GM19463 (cell line): ENCODE measurements around the gene ERMP1.
"Not testable (repeated sequence)": the region's sequence is repeated elsewhere in the genome, so short reads cannot be mapped to it uniquely, and the experiment has no call there.

Experiments
- ATAC-seq: cut with Tn5 transposase; IDR thresholded peaks from one replicate; pipeline ENCODE4 v1.9.1; 2021; ENCODE audit warnings: mild to moderate bottlenecking, moderate library complexity; ENCODE audit not compliant: unreplicated experiment

ERMP1 gene

DNA sequence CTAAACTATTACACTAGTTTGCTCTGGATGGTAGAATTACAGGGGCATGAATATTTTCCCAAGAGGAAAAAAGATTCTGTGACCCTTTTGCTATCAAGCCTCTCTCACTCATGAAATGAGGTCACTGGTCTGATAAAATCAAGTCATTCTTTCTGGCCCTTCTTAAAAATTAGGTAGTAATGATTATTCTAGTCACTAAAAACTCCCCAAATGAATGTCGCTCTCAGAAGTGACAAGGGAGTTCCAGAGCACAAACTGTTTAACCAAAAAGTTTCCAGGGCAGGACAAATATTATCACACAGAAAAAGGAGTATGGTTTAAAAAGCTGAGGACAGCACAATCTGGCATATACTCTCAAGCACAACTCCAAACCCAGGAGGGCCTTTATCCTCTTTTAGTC is 12.5 kb downstream of the ERMP1 start:
- ATAC-seq: no peak

DNA sequence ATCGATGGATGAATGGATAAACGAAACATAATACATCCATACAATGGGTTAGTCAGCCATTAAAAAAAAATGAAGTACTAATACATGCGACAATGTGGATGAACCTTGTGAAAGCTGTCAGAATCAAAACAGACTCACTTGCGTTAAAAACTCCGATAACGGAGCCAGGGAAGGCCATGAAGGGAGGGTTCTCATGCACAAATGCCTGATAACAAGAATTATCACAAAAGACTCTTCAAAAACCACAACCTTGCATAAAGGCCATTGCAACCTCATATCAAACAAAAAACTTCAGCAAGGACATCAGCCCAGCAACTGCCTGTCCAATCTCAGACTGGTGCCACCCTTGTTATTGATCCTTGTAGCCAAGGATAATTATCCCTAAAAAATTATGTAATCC is 13.7 kb downstream of the ERMP1 start:
- no peak for ATAC-seq

DNA sequence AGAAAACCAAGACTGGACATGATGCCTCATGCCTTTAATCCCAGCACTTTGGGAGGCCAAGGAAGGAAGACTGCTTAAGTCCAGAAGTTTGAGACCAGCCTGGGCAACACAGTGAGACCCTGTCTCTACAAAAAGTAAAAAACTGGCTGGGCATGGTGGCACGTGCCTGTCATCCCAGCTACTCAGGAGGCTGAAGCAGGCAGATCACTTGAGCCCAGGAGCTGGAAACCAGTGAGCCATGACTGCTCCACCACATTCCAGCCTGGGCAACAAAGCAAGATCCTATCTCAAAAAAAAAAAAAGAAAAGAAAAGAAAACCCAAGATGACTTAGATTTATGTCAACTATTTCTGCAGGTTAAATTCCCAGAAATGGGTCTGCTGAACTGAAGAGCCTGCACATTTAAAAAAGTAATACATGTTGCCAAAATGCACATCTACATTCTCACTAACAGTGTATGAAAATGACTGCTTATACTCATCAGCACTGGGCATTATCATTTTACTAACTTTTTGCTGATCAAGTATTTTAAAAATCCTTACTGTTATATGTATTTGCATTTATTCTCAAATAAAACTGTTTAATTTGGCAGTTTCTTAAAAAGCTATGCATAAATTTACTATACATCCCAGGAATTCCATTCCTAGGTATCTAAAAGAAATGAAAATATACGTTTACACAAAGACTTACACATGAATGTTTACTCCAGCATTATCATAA is 14.3 kb downstream of the ERMP1 start:
- ATAC-seq: no peak

DNA sequence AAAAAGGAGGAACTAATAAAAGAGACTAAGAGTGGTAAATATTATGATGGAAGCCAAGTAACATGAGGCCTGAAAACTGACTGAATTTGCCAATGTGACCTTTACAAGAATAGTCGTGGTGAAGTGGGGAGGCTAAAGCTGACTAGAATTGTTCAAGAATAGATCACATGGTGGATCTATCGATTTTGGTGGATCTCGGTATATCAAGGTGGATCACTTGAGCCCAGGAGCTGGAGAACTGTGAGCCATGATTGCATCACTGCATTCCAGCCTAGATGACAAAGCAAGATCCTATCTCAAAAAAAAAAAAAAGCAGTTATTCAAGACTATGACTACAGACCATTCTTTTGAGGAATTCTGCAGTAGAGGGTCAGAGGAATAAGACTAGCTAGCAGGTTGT is 15.1 kb downstream of the ERMP1 start:
- no peak for ATAC-seq

DNA sequence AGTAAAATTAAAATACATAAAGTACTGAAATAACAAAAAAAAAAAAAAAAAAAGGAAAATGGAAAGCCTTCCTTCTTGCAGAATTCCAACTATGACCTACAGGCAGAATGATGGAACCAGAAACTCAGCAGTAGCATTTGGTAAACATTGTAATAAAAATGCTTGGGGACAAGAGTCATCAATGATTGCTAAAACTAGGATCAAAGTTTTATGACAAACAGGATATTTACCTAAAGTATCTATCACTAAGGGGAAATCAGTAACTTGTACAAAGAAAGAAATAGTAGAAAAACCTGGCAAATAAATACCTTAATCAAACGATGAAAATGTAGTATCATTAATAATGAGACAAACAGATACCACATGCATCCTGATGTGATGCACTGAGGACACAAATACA is 17.5 kb downstream of the ERMP1 start:
- ATAC-seq: no peak

DNA sequence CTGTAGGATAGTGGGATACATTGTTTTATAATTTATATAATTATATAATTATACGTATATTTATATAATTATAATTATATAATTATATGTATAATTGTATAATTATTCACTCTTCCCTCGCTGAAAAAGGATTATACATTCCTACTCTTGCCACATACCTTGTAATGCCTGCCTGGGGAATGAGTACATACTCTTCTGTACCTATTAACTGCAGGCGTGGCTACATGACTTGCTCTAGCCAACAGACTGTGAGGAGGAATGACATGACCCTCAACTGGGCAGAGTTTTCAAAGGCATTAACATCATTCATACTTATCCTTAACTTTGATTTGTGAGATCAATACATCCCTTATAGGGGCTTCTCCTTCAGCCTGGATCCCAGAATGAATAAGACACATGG is 19.1 kb downstream of the ERMP1 start:
- no peak for ATAC-seq

DNA sequence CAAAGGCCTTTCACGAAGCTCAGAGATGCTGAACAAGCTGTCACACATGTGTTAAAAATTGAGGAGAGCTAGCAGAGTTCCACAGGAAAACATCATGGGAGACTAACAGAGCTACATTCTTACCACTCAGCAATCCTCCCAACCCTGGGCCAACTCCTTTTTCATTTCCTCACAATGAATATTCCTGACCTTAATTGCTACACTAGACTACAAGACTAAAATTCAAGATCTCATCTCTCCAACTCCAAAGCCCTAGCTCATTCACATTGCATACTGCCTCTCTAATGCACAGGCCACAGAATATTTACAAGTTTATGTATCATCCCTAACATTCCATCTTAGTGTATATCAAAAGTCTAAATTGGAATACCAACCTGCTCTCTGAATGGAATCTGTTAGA is 21.2 kb downstream of the ERMP1 start:
- no peak for ATAC-seq

DNA sequence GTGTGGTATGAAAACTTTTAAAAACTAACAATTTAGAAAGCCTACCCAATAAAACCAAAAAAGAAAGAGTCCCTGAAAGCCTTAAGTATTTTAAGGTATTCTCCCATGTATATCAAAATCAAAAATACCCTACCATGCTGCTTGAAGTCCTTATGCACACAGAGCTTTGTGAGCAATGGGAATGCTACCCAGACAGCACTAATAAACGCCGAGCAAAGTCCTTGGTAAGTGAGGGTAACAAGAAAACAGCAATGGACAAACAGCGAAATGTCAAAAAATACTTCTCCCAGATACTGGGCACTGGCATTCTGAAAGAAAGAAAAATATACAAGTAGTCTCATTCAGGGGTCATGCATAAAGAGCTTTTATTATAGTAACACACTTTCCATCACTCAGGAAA is 27.4 kb downstream of the ERMP1 start:
- ATAC-seq: no peak

DNA sequence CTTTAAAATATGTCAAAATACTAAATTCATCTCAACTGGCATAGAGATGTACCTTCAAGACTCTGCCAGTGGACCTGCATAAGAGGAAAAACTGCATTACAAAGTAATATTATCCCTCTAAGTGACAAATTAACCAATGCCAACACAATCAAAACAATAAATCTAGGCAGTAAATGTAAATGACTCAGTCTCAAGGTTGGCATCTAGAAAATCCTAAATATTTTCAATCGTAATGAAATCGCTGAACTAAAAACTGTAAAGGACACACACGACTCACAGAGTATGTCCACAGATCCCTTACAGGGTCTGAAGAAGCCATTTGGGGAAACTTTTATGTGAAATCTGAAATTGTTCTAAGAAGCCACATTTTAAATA is 31.2 kb downstream of the ERMP1 start:
- ATAC-seq: no peak

DNA sequence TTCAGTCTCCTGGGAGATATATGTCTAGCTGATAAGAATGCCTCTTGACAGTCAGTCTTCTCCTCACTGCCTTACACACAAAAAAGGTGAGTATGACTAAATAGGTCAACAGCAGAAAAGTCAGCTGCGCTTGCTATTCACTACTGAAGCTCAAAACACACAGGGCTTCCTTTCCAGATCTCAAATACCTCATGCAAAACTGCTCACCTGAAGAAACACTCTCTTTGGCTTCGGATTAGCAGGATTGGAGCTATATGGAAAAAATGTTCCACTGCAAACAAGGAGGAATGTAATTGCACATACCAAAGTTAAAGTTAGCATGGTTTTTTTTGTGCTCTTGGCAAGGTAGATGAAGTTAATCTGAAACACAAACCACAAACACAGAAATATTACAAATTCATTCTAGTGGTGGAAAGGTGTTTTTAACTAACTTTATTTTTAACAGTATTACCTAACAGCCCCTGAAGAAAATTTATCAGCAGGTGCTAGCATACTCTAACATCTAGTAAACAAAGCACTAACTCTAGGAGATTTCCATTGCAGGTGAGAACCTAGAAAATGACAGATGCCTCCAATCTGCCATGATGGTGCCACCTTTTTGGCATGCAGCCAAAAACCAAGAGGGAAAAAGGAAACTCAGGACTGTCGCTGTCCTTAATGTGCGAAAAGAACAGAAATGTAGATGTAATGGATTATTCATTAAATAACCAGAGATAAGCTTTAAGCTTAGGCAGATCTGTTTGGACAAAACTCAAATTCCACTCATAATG is 31.8 kb downstream of the ERMP1 start:
- no peak for ATAC-seq

DNA sequence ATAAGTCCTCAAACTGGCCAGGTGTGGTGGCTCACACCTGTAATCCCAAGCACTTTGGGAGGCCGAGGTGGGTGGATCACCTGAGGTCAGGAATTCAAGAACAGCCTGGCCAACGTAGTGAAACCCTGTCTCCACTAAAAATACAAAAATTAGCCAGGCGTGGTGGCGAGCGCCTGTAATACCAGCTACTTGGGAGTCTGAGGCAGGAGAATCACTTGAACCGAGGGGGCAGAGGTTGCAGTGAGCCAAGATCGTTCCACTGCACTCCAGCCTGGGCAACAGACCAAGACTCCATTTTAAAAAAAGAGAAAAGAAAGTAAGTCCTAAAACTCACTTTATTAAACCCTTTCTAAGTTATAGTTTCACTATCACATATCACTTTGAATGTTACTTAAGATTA is 32.5 kb downstream of the ERMP1 start:
- ATAC-seq: not testable (repeated sequence)

DNA sequence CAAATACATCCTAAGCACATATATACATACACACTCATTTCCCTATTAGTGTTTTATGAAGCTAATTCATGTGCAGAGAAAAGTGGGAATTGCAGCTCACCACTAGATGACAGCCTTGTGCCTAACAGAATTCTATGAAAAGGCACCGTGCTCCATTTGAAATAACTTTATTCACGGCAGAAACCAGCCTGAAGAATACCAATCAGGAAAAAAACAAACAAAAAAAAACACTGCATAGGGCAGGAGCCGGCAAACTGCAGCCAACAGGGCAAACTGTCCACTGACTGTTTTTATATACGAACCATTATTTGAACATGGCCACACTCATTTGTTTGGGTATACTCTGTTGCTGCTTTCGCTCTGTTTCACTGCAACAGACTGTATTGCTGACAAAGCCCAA is 33.6 kb downstream of the ERMP1 start:
- no peak for ATAC-seq

DNA sequence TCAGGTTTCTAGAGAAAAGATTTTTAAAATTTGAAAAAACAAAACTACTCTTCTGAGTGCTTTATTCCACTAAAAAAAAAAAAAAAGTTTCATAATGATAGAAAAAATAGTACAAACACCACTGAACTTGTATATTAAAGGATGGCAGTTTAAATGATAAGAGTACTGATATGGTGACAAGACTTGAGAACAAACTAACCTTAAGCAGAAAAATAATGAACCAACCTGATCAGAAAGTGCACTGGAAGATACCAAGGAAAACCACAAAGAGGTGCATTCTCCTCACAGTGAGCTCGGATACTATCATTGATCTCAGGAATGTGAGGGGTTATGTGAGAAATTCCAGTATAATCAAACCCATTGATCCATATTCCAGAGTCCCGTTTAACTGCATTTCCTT is 34.3 kb downstream of the ERMP1 start:
- ATAC-seq: no peak

DNA sequence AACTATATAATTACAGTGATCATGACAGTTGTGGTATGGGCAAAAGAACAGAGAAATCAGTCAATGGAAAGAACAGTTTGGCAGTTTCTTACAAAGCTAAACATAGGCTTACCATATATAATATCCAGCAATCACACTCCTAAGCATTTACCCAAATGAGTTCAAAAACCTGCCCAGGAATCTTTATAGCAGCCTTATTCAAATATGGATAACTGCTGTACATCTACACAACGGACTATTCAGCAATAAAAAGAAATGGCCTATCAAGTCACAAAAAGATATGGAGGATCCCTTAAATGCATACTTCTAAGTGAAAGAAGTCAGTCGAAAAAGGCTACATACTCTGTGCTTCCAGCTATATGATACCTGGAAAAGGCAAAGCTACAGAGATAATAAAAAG is 36.6 kb downstream of the ERMP1 start:
- no peak for ATAC-seq

DNA sequence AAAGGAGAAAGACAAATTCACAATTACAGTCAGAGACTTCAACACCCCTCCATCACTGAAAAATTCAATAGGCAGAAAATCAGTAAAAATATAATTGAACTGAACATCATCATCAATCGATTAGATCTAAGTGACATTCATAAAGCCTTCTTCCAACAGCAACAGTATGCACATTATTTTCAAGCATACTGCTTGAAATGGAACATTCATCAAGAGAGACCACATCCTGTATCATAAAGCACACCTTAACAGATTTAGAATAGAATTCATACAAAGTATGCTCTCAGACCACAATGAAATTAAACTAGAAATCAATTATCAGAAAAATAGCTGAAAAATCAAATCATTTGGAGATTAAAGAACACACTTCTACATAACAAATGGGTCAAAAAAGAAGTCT is 39.1 kb downstream of the ERMP1 start:
- no peak for ATAC-seq

DNA sequence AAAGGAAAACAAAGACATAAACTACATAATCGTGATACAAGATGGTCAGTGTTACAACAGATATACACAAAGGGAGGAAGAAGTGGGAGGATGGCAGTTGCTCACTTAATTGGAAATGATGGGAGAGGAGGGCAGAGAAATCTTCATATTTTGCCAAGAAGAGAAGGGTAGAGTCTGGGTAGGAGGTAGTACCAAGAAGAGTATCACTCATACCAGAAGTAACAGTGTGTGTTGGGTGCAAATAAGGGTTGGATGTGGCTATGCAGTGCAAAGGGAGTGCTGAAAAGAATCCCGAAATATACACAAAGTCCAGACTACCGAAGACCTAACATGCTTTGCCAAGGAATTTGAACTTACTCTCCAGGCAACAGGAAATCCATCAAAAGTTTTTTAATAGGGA is 41.0 kb downstream of the ERMP1 start:
- ATAC-seq: no peak

DNA sequence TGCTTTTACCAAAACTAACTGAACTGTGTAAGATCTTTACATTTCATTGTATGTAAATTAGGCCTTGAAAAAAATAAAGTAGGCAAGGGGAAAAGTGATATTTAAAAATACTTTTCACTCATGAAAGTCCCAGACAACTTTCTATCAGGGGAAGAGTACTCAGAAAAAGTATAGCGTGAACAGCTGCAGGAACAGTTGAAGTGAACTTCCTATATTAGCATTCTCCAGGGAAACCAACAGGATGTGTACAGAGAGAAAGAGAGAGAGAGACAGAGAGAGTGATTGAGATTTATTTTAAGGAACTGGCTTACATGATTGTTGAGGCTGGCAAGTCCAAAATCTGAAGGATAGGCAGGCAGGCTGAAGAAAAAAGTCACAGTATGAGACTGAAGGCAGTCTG is 42.0 kb downstream of the ERMP1 start:
- ATAC-seq: no peak

DNA sequence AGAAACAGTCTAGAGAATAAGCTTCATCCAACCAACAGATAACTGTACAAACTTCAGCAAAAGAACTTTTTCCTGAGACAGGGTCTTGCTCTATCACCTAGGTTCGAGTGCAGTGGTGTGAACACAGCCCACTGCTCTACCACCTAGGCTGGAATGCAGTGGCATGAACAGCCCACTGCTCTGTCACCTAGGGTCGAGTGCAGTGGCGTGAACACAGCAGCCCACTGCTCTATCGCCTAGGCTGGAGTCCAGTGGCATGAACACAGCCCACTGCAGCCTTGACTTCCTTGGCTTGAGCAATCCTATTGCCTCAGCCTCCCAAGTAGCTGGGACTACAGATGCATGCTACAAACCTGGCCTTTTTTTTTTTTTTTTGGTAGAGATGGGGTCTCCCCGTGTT is 43.4 kb downstream of the ERMP1 start:
- no peak for ATAC-seq

DNA sequence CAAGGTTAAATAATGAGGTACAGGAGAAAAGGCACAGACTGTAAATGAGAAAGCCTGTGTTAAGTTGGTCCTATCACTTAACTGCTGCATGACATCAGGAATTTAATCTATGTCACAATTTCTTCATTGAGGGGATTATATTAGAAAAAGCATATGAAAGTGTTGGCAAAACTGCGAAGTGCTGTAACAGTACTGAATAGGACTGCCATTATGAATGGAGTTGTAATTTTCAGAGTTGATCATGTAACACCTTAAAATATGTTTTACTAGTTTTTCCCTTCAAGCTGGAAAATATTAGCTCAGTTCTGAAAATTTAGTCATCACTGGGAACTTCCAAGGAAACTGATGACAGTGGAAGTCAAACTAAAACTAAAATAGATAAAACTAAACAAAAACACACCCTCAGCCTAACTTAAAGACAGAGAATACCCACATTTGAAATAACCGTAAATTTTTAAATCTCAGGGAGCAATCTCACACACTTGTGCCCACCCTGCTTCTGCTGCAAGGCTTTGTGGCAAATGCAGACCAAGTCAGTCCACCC is 45.1 kb downstream of the ERMP1 start:
- ATAC-seq: no peak

DNA sequence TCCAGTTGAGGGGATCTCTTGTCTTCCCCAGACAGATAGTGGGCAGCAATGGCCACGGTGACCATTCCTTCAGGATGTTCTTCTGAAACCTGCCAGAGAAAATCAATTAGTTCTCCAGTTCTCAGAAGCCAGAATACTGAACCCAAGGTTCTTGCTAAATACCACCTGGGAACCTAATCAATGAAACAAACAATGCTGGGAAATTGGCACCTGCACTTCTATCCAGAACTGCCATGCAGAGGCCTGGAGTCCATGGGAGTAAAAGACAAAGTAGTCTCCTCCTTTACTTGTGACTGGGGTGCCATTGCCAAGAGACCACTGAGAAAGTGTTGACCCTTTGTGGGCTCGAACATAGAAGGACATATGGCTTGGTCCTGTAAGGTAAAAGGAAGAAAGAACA is 45.7 kb downstream of the ERMP1 start:
- no peak for ATAC-seq

DNA sequence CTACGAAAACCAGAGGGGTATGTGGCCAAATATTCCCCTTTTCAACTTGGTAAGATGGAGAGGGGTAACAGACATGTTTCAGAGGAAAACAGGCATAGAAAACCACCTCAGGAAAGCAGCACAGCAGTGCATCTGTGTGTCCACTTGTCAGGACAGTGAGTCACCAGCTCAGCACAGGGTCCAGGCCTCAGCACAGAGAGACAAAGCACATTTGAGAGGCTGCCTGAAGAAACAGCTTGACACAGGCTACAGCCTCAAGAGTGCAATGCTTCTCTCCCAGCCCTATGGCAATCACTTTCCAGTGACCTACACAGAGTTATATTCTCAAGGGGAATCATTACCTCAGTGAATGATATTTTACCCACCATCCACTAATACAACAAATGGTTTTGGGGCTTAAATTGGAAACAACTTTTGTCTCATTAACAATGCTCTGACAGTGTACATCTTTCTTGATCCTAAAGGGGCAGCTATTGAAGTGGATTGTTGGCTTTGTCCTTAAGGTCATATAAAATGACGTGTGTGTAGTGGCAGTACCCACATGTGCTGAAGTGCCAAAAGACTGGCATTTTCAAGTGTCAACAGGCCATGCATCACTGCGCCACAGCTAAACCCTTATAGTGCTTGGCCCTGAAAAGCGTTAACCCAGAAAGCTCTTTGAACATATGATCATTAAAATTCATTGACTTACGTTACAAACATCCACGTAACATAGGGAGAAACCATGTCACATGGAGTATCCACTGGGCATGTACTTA is 46.4 kb downstream of the ERMP1 start:
- no peak for ATAC-seq
